Hematopoietic multipotent progenitor cell treated with erythropoietin and hydrocortisone succinate and interleukin-3 and kit ligand, for 6 days (in vitro differentiated cells): ENCODE data around the gene AADACL3.

Experiments
- DNase-seq: peaks from one replicate; pipeline ENCODE4 v3.0.0-alpha.2; 2015

The AADACL3 gene

DNA sequence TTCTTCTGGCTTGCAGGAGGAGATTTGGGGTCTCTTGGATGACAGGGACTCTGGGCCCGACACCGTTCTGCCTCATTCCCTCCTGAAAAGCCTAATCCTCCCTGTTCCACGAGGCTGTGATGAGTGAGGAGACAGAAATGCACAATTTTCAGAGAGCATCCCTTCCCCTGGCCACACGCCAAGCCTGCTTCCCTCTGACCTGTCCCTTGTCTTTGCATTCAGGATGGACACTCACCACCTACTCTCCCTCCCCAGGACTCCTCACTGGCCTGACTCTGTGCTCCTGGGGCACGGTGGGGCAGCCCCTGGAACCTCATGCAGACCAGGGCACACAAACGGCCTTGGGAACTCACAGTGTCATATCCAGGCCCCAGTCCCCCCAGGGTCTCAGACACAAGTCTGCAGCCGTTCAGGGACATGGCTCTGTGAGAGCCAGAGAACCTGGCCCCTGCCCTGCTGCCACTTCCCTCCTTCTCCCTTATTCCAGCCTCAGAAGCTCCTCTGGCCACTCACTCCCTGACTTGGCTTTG is 54.1 kb downstream of the AADACL3 start:
- no peak for DNase-seq

- DNase-seq: no peak
Measured at GRCh38 chr1:12770620-12771019, 54.7 kb downstream of the AADACL3 start.

- DNase-seq: no peak
Measured at GRCh38 chr1:12771186-12771585, 55.3 kb downstream of the AADACL3 start.

- no peak for DNase-seq
Measured at GRCh38 chr1:12772520-12772919, 56.6 kb downstream of the AADACL3 start.

DNA sequence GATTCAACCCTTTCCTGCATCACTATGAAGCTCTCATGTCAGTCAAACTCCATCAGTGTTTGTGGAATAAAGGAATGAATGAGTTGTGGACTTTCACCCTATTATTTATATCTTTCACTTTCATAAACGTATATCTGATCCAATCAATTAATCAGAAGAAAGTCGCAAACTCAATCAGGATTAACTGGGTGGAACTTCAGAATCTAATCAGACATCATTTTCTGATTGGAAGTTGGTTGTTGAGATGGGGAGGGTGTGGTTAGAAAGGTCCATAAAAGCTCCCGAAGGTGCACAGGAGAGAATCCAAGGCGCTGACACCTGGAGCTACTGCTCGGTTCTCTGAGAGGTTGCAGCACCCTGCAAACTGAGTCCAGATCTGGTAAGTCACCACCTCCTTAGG is 57.5 kb downstream of the AADACL3 start, which contains the start of gene PRAMEF12:
Gene PRAMEF12 (plus strand): TSS at position 301 of the 400 bp plus-strand sequence. CDS start 1,130 bp downstream, outside the sequence.
- DNase-seq: no peak

- DNase-seq: no peak
Measured at GRCh38 chr1:12774801-12775345, 59.0 kb downstream of the AADACL3 start.

- no peak for DNase-seq
Measured at GRCh38 chr1:12775443-12775842, 59.5 kb downstream of the AADACL3 start.

- DNase-seq: no peak
Measured at GRCh38 chr1:12776801-12777557, 61.1 kb downstream of the AADACL3 start.
